ENCODE results near the gene PPP1CA.
A peak's percentile ranks its signal among the peaks of the same experiment; 100 is the strongest.
"Not testable (repeated sequence)": the region's sequence is repeated elsewhere in the genome, so short reads cannot be mapped to it uniquely, and the experiment has no call there.

Gene PPP1CA

GRCh38 chr11:67416416-67417335, 15.0 kb upstream of the PPP1CA start:
- peak; percentile 44 for DNase-seq

GRCh38 chr11:67415501-67416304, 14.0 kb upstream of the PPP1CA start, which contains the start of gene CARNS1:
Gene CARNS1 (plus strand): TSS chr11:67415678. CDS start chr11:67416200, 522 bp downstream.
- peak; percentile 33 for DNase-seq

DNA sequence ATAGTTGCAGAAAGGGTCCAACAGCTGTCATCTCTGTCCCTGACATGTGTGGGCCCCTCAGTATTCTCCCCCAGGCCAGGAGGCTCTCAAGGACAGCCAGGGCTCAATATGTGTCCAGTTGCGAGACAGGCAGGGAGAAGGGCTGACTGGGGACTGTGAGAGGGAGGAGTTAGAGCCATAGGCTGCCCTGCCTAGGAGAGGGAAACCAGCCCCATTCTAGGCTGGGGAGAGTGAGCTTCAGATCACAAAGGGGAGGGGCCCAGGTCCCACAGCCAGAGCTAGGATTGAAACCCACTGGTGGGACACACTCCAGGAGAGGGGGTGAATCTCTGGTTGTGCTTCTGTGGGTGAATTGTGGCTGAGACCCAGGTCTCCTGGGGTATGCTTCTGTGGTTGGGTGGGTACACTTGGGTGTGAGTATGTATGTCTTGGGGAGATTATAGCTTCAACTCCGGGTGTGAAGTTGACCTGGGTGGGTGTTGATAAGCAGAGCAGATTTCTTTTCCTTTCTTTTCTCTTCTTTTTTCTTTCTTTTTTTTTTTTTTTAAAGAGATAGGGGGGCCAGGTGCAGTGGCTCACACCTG, 11.7 kb upstream of the PPP1CA start:
- DNase-seq, result no peak

DNA sequence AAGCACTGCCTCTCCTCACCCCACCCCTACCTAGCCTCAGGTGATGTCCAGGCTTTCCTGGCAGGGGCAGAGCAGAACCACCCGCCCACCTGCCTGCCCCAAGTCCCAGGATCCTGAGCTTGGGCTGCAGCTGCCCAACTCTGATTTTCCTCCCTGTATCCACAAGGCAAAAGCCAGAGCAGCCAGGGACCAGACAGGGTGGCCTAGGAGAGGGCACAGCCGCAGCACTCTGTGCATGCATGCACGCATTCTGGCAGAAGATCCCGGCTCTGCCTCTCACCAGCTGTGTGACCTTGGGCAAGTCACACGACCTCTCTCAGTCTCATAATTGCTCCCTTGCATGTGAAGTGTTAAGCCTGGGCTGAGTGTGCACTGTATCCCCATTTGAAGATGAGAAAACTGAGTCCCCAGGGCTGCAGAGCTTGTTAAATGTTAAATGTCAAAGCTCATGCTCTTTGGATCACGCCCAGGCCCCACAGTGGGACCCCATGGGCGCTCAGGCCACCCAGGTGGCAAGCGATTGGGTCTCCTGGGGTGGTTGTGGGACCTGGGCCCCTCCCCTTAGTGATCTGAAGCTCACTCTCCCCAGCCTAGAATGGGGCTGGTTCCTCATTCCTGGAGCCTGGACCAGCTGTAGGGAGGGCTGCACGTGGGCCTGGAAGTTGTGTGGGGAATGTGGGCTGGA, 11.0 kb upstream of the PPP1CA start:
- DNase-seq, result no peak

DNA sequence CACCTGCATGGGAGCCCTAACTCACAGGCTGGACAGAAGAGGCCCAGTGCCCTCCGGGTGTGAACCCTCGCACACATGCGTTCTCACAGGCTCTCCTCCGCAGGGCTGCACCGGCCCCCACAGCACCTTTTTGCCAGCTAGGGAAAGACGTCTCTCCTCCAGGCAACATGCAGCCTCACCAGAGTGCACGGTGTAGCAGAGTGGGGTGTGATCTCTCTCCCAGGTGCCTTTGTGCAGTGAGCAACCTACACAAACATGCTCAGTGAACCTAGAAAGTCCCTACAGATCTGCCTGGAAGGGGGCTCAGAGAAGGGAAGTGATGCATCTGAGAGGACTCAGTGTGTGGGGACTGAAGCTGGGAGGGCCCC, 10.1 kb upstream of the PPP1CA start:
- DNase-seq, result no peak

- DNase-seq, result no peak
Observed at GRCh38 chr11:67410984-67411784, 9.5 kb upstream of the PPP1CA start.

GRCh38 chr11:67410369-67410831, 8.7 kb upstream of the PPP1CA start:
- DNase-seq, result no peak

DNA sequence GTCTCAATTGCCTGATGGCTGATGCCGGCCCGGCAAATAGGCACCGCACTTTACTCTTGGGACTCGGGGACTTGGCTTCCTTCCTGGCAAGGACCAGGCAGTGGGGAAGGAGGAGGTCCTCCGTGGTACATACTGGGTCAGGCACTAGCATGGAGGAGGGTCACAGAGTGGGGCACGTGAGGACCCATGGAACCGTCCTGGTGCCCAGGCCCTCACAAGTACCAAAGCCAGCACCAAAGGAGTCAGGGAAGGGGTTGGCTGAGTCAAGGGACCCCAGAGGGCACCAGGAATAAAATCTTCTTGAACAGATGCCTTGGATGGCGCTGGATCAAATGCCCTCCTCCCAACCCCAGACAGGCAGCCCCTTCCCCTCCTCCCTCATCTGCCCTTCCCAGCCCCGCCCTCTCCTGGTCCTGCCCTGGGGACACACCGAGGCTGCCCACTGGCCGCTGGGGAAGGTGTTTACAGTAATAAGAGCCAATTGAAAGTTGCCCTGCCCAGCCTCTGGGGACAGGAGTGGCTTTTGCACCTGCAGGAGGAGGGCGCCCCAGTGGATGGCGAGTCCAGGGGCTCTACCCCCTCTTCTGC, 8.2 kb upstream of the PPP1CA start:
- peak; percentile 95 for DNase-seq

DNA sequence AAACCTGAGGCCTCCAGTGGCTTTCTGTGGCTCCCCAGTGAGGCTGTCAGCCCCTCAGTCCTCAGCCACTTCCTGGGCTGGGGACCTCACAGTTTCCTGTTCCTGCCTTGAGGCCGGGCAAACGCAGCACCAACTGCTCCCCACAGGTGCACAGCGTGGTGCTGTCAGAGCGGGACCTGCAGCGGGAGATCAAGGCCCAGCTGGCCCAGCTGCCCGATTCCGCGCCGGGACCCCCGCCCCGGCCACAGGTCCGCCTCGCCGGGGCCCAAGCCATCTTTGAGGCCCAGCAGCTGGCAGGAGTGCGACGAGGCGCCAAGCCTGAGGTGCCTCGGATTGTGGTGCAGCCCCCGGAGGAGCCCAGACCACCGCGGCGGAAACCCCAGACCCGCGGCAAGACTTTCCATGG, 7.6 kb upstream of the PPP1CA start:
- no peak for DNase-seq

DNA sequence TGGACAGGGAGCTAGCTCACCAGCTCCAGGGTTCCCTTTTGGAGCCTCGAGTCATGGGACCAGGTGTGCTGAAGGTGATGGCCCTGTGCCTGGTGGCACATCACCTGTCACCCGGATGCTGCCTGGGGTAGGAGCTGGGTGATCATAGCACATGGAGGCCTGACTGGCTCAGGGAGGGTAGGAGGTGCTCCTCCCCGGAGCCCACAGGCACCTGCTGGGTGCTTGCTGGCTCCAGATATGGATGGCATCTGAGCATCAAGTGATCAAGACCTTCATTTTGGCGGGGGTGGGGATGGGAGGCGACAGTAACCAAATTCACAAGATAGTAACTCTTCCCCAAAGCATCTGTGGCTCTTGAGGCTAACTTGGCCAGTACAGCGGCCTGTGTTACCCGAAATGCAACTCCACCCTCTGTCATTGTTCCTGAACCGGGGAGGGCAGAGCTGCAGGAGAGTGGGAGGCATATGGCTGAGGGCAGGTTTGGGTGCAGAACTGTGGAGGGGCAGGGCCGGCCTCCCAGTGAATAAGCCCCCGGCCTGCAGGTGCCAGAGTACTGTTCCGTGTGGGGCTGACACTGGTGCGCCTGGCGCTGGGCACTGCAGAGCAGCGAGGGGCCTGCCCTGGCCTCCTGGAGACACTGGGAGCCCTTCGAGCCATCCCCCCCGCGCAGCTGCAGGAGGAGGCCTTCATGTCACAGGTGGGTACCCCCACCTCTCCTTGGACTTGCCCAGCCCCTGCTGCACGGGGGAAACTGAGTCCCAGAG, 7.0 kb upstream of the PPP1CA start:
- no peak for DNase-seq

DNA sequence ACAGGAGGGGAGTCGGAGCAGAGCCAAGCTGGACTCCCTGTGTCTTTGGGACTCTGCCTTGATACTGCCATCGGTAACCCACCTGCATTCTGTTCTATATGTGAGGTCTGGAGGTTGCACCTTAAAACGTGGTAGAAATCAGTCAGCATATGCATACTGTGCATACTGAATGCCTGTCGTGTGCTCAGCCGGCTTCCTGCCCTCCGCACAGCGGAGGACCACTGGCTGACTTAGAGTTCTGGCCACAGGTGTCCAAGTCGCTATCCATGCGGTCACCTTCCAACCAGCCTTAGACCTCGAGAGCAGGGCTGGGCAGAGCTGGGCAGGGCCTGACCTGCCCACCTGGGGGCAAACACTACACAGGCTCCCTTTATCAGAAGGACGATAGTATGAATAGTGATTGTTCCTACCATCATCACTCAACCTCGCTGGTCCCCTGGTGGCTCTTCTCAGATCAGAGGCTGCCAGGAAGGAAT, 6.1 kb upstream of the PPP1CA start:
- DNase-seq, result no peak

- DNase-seq, result peak; percentile 17
Observed at GRCh38 chr11:67406969-67407687, 5.5 kb upstream of the PPP1CA start.

DNA sequence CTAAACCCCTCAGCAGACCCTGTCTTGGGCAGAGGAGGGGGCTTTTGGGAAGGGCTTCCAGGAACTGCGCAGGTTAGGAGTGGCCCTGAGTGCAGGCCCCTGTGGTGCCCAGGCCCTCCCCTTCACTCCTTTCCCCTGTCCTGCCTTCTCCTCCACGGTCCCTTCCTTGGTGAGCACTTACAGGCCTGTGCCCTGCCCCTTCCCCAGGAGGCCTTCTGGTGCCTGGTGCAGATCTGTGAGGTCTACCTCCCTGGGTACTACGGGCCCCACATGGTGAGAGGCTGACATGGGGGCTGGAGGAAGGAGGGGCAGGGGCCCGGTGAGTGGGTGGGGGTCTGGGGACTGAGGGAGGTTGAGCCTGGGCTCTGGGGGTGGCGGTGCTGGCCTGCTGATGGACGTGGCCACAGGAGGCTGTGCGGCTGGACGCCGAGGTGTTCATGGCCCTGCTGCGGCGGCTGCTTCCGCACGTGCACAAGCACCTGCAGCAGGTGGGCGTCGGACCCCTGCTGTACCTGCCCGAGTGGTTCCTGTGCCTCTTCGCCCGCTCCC, 4.8 kb upstream of the PPP1CA start:
- no peak for DNase-seq

- DNase-seq, result no peak
Observed at GRCh38 chr11:67405688-67406339, 4.2 kb upstream of the PPP1CA start.

DNA sequence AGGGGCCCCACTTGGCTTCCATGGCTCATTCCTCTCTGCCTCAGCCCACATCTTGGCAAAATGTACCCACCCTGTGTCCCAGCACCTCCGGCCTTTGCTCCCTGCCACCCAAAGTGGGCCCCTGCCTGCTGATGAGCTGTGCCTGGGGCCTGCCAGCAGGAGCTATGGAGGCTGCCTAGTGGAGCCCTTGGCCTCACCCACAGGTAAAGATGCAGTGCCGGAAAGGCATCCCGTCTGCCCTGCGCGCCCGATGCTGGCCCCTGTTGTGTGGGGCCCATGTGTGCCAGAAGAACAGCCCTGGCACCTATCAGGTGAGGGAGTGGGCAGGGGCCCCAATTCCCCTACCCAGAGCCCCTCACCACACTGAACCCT, 3.5 kb upstream of the PPP1CA start:
- no peak for DNase-seq

DNA sequence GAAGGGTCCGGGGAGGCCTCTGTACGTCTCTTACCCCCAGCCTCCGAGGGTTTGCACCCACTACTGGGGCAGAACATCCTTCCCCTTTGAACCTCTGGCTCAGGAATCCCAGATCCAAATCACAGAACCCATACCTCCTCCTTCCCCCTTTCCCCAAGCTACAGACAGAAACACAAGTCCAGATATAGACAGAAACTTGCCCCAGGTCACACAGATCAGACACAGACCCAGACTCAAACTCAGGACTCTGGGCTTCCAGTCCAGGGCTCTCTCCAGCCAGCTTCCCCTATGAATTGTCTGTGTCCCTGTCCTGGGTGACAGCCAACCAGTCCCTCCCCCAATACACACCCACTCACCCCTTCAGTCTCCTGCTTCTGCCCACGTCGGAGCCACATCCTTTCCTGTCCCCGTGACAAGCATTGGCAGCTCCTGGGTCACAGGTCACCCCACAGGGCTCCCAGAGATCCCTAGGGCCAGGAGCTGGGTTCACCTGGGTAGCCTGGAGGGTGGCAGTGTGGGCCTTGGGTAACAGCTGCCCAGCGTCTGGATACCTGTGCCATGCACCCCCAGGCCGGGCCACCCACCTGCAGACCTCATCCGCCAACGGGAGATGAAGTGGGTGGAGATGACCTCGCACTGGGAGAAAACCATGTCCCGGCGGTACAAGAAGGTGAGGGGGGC, 3.0 kb upstream of the PPP1CA start:
- DNase-seq, result no peak

- not testable (repeated sequence) for DNase-seq
Observed at GRCh38 chr11:67403085-67403484, 1.4 kb upstream of the PPP1CA start.

DNA sequence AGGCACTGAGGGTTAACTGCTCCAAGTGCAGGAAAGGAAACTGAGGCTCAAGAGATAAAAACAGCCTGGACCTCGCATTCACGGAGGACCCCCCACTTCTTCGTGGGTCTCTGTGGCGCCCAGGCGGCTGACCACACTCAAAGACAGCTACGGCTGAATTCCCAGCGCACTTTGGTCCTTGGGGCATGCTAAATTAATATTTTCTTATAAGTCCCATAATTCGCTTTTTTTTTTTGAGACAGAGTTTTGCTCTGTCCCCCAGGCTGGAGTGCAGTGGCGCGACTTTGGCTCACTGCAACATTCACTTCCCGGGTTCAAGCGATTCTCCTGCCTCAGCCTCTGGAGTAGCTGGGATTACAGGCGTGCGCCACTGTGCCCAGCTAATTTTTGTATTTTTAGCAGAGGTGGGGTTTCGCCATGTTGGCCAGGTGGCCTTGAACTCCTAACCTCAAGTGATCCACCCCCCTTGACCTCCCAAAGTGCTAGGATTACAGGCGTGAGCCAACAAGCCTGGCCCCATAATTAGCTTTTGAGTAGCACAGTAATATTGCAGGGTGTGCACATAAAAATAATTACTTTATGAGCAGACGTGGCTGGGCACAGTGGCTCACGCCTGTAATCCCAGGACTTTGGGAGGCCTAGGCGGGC, 658 bp upstream of the PPP1CA start:
- DNase-seq, result not testable (repeated sequence)
